Ovary (tissue), 9 donors: ENCODE data around the gene CLECL1. TPM values are rescaled to one million over a fixed set of nuclear protein-coding genes. Genes with fewer than 3 reads are reported as not detected.
"Not testable (repeated sequence)": the region's sequence is repeated elsewhere in the genome, so short reads cannot be mapped to it uniquely, and the experiment has no call there.

Experiments used
- DNase-seq, 5 donors: peaks; one replicate each; pipeline ENCODE4 v3.0.0-alpha.2; 2019 to 2020
- H3K27ac ChIP-seq, 2 donors: fragments of 200-600 bp; one replicate each; pipeline versions ENCODE4 v1.5.1 to v1.8.0; 2019 to 2022
- H3K27me3 ChIP-seq: fragments of 200-600 bp; one replicate; pipeline ENCODE4 v1.8.0; 2022
- H3K36me3 ChIP-seq: fragments of 200-600 bp; sonication (generic); one replicate; pipeline ENCODE4 v1.5.1; 2019
- H3K4me1 ChIP-seq: one replicate; pipeline ENCODE4 v1.8.1; 2013; ENCODE audit warnings: mild to moderate bottlenecking, moderate library complexity; ENCODE audit not compliant: insufficient read depth
- H3K4me3 ChIP-seq: fragments of 200-600 bp; sonication (generic); one replicate; pipeline ENCODE4 v1.5.1; 2017
- H3K9me3 ChIP-seq, 2 donors: fragments of 200-600 bp in 1 of 2; sonication (generic) in 1 of 2; one replicate each; pipeline versions ENCODE4 v1.5.1 to v1.8.1; 2013 to 2019; ENCODE audit warnings: mild to moderate bottlenecking in 1 of 2, moderate library complexity in 1 of 2
- CTCF ChIP-seq, 3 donors: fragments of 450-650 bp in 2 of 3; fragments of 200-600 bp in 1 of 3; IDR thresholded peaks; one replicate each; pipeline versions ENCODE4 v1.5.1 to v1.8.0; 2016 to 2022; ENCODE audit warnings: antibody characterized with exemption in 3 of 3, mild to moderate bottlenecking in 1 of 3
- EP300 ChIP-seq: sonication (generic); formaldehyde crosslinking; IDR thresholded peaks from one replicate; pipeline ENCODE4 v1.6.1; 2017; ENCODE audit warnings: antibody characterized with exemption
- POLR2A ChIP-seq: fragments of 450-650 bp; IDR thresholded peaks from one replicate; pipeline ENCODE4 v1.6.1; 2017; ENCODE audit warnings: antibody characterized with exemption, mild to moderate bottlenecking, moderate library complexity
- WGBS, 3 donors: extraction: QIAGEN DNeasy Blood & Tissue Kit in 1 of 3; methylation state at CpG; one replicate each; pipeline versions ENCODE4 v1.1.5 to v1.1.7; 2013 to 2017; 5-methylcytosine and 5-hydroxymethylcytosine counted together
- intact Hi-C, 4 donors: fragments of 100-400 bp; cut with DNase I; formaldehyde crosslinking; loops; one replicate each; pipeline versions ENCODE4 v1.11.0 to v1.15.1; 2022 to 2023
- polyA plus RNA-seq, 2 donors: library from polyadenylated mRNA; stranded (reverse); fragments of 200-250 nt in 1 of 2; fragments of 350-450 nt in 1 of 2; fragmentation: Illumina TruSeq in 1 of 2; extraction: RNeasy Lipid Tissue Mini Kit (QIAGEN cat#74804) in 1 of 2; gene quantifications; one replicate each; pipeline ENCODE4 v1.2.3, GENCODE V29; 2013 to 2014
- total RNA-seq, 7 donors: library from RNA; depleted of rRNA in 2 of 7; stranded (reverse); fragments of >200 nt in 2 of 7; fragmentation: NEBNext Ultra II Directional in 3 of 7; extraction: Animal tissue kit (Norgen Biotek cat#: 25700) in 3 of 7; gene quantifications; one replicate each; pipeline versions ENCODE4 v1.1.0 to v1.2.4, GENCODE V29; 2016 to 2023
- donor health status: DM: no; HTN: no; CAD: no; lungs with moderate emphysema.
- donor health status: DM: no; HTN: no; CAD: no.
- donor health status: Bipolar disorder and iron deficiency.
- donor health status: DM: yes; HTN: yes; CAD: no.
- donor health status: DM: no; HTN: no; CAD: no.
- donor health status: DM: yes; HTN: yes; CAD: no.

Gene CLECL1
- total and polyA plus RNA-seq, 9 donors: 0.53 to 0.73 (median 0.59) TPM; not detected in 5

- no peaks in the 10 kb centered on the region for H3K27me3 ChIP-seq
- no peaks in the 10 kb centered on the region for H3K36me3 ChIP-seq
- no peak for DNase-seq
- intact Hi-C loops: no loop called here
- TF ChIP-seq CTCF (IDR thresholded peaks at IDR 0.05) (no peak), EP300 (no peak), POLR2A (no peak)
- WGBS, 3 donors: 77 to 83% (median 82%) methylated on average over 7 of the region's 7 CpGs
- H3K4me3 ChIP-seq: peak overlapping the region; percentile 37
- H3K4me1 ChIP-seq: no peaks in the 10 kb centered on the region
- no peak overlapping the region for H3K27ac ChIP-seq
- no peaks in the 10 kb centered on the region for H3K9me3 ChIP-seq
These were observed 7.3 kb upstream of the CLECL1 start for GRCh38 chr12:9740106-9740750.

- H3K9me3 ChIP-seq, intact Hi-C loops, H3K27me3 ChIP-seq, H3K4me1 ChIP-seq, H3K36me3 ChIP-seq, H3K27ac ChIP-seq: not testable (repeated sequence)
- H3K4me3 ChIP-seq: peak overlapping the region; percentile 37
- WGBS, 3 donors: 68 to 87% (median 70%) methylated on average over 28 to 54 of the region's 54 CpGs
- peak in 2 of 5 donors; percentile 49 to 54 for DNase-seq
These were observed 6.7 kb upstream of the CLECL1 start for GRCh38 chr12:9739404-9740105.

GRCh38 chr12:9738905-9739304, 6.0 kb upstream of the CLECL1 start:
- H3K27ac ChIP-seq, DNase-seq, H3K4me3 ChIP-seq, H3K4me1 ChIP-seq, intact Hi-C loops, H3K9me3 ChIP-seq, H3K36me3 ChIP-seq, H3K27me3 ChIP-seq: not testable (repeated sequence)
- 91 to 92% (median 92%) methylated on average over 14 of the region's 14 CpGs for WGBS, 3 donors

DNA sequence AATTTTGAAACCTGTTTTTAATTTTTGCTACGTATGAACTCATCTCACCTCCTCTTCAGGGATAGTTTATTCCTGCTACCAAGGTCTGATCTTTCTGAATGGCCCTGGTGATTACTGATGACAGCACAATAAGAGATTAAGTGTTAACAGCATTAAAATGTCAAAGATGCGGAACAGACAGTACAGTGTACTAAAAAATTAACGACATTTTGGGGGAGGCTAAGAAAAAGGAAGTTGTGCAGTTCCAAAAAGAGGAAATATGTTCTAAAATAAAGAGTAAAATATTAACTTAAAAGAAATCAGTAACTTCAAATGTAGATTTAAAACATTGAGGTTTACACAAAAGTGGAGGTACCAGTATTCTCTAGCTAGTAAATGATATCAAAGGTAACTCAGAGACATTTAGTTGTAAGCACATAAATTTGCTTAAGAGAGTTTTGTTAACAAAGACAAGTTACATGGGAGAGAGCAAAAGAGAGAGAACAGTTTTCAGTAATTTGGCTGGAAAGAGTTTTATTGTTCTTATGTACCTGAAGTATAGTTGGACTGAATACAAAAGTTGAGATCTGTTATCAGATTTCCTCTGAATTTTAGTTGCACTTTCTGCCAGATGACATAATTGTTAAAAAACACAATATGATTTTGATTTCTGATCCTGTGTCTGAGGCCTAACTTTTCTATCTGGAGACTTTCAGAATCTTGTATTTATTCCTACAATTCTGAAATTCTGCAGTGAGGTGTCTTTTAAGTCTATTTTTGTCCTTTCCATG, 4.2 kb upstream of the CLECL1 start:
- Histone ChIP-seq H3K9me3 (no peaks in the 10 kb centered on the region), H3K4me3 (no peak overlapping the region), H3K36me3 (no peaks in the 10 kb centered on the region), H3K27me3 (no peaks in the 10 kb centered on the region), H3K4me1 (no peaks in the 10 kb centered on the region), H3K27ac (no peak overlapping the region)
- whole genome bisulfite sequencing, 3 donors: 39 to 44% (median 39%) methylated on average over 3 of the region's 3 CpGs
- no peak for DNase-seq
- intact Hi-C loops: no loop called here
- TF ChIP-seq EP300: no peak
- TF ChIP-seq CTCF (IDR thresholded peaks at IDR 0.05): no peak
- no peak for TF ChIP-seq POLR2A

DNA sequence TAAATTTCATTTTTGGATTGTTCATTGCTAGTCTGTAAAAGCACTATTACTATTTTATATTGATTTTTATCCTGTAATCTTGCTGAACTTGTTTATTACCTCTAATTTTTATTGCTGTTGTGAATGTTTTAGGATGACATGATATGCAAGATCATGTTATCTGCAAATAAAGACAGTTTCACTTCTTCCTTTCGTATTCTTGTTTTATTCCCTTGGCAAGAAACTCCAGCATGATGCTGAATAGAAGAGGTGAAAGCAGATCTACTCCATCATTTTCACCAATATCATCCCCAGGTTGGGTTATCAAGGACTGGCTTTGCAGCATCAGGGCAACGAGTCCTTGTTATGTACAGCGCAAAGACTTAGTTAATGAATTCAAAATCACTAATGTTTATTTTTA, 2.7 kb upstream of the CLECL1 start:
- Histone ChIP-seq H3K36me3 (no peaks in the 10 kb centered on the region), H3K27ac (no peak overlapping the region), H3K4me3 (no peak overlapping the region), H3K27me3 (no peaks in the 10 kb centered on the region), H3K4me1 (no peaks in the 10 kb centered on the region), H3K9me3 (no peaks in the 10 kb centered on the region)
- DNase-seq: no peak
- TF ChIP-seq POLR2A: no peak
- TF ChIP-seq CTCF (IDR thresholded peaks at IDR 0.05): no peak
- TF ChIP-seq EP300: no peak
- WGBS, 3 donors: 76 to 79% (median 77%) methylated on average over 3 of the region's 3 CpGs
- intact Hi-C loops: no loop called here
